ENCODE data around the gene CCDC92.

The CCDC92 gene

DNA sequence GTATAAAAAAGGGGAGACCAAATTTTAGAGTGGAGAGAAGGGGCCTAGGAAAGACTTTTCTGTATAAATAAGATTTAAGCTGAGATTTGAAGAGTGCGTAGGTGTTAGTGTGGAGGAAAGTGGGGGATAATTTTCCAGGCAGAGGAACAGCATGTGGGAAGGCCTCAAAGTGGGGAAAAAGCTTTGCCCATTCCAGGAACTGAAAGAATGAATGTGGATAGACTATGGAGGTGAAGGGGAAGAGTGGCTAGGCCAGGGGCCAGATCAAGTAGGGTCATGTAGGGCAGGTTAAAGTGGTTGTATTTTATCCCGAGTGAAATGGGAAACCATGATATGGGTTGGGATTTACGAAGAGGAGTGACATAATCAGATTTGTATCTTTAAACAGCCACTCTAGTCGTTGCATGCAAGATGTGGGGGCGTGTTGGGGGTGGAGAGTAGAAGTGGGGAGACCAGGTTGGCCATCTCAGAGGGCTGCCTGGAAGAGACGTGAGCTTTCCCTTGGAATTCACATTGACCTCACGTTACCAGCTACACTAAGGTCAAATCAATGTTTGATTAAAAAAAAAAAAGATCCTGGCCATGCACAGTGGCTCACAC, 3.7 kb upstream of the CCDC92 start:
- DNase-seq (ENCODE audit: low spot score) = no peak

DNA sequence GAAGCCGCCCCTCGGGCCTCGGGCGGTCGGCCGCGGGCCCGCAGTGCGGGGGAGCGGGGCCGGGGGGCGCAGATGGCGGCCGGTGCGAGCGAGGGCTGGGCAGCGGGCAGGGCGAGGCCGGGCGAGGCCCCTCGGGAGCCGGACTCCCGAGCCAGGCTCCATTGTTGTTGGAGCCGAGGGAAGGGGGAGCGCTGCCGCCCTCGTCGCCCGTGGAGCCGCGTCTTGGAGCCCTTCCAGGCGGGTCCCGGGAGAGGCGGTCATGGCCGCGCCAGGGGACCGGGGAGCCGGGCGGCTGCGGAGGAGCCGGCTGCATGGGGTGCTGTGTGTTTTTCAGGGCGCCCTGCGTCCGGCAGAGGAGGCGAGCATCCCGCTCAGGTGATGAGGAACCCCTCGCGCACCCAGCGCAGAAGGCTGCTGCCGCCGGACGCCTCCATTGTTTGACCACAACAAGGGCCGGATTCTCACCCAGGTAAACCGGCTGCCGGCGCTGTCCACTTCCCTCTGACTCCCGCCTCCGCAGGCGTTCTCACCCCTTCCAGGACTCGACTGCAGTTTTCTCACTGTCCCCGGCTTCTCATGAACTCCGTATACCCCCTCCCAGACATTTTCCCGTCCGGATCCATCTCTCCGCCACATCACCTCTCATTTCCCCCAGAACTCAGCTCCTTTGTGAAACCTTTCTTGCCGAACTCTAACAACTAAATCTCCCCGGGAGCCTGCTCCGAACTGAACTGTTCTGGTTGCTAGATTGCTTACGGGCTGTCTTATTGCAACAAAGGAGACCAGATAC, 1.1 kb upstream of the CCDC92 start:
- DNase-seq (ENCODE audit: low spot score) = peak; percentile 14

DNA sequence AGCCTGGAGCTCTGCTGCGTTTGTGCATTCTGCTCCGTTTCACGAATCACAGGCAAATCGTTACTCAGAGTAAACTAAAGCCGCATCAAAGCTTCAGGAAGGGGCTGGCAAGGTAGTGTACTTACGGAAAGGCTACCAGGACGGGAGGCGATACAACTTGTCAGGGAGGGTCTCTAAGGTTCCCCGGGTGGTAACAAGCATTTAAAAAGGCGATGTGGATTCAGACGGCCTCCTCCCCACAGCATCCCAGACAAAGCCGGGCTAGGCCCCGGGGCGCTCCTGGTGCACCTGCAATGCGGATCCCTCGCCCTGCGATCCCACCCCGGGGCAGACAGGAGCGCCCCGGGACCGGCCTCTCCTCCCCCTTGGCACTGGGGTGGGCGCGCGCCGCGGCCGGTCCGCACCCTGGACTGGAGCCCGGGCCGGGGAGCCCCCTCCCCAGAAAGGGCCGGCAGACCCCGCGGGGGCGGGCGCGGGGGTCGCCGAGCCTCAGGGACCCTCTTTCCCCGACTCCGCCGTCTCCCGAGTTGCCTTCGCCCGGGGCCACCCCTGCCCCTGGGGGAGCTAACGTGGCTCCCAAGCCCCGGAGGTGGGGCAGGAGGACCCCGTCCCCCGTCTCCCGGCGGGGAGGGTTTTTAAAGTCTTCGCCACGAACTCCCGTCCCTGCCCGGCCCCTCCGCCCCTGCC, 718 bp downstream of the CCDC92 start:
- DNase-seq (ENCODE audit: low spot score) = no peak

DNA sequence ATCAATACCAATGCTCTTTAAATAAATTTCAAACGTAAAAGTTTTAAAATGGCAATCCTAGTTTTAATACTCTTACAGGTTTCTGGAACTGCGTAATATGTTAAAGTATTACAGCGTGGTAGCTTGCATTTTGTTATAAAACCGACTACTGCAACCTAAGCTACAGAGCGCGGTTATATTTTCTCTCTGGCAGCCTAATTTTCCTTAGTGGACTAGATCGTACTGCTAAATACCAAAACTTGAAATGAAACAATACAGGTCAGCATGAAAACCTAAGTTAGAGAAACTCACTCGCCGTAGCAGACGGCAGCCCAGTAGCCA, 1.2 kb downstream of the CCDC92 start:
- no peak for DNase-seq (ENCODE audit: low spot score)

DNA sequence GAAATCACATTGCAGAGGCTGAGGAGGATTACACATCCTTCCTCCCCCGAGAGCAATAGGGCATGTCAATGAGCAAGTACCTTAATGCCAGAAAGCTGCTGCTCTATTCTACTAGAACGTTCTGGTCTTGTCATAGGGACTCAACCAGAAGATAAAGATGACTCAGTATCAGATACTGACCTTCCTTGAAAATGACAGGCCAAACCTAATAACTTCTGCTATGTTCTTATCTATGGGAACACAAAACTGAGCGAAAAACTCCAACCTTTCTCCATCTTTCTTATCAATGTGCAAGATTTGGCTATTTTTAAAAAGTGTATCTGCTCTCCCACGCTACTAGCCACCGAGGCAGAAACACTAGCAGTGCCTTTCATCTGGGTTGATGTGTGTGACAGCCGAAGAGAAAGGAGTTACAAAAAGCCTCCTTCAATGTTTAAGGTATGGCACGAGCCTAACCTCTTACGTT, 5.5 kb downstream of the CCDC92 start:
- DNase-seq (ENCODE audit: low spot score) = no peak

DNA sequence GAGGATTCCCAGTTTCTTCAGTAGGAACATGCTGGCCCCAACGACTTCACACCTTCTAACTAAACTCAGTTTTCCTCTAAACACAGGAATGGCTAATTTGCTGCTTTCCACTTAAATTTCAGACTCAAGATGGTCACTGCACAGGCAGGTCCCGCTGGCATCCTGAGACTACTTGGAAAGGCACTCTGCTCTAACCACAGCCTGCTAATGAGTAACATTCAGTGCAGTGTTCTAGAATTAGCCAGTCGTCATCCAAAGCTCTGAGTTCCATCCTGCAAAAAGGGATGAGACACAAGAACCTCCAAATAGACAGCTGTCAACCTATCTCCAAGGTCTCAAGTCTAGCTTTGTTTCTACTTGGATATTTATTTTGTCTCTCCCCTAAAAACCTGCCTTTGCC, 6.0 kb downstream of the CCDC92 start:
- no peak for DNase-seq (ENCODE audit: low spot score)

DNA sequence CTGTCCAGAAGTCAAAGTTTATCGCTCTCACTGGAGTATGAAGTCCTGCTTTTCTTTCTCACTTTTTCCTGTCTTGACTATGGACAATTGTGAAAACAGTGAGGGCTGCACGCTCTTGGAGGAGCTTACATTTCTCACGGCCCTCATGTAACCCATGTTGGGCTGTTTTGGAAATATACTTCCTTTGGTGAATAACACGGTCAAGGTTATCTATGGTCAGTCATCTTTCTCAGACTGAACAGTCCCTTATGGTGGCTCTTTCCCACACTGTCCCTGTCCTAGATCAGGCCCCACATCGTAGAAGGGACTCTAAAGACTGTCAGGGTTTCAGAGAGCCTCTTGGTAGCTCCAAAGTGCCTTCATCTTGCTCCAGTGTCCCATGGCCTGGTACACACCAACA, 7.2 kb downstream of the CCDC92 start:
- DNase-seq (ENCODE audit: low spot score) = no peak

DNA sequence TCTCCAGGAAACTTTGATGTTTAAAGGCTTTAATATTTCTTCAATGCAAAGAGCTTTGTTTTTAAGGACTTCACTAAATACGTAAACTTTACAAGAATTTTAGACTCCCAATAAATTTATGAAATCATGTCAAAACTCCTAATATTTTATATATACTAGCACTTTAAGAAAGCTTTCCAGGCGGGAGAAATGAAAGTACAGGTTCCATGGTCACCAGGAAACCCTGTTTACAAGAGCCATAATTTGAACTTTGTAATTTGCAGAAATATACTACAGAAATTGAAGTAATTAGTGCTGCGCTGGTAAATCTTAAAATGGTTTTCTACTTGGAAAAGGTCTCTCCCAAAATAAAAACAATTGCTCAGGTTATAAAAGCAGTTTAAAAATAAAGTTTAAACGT, 8.8 kb downstream of the CCDC92 start:
- no peak for DNase-seq (ENCODE audit: low spot score)

DNA sequence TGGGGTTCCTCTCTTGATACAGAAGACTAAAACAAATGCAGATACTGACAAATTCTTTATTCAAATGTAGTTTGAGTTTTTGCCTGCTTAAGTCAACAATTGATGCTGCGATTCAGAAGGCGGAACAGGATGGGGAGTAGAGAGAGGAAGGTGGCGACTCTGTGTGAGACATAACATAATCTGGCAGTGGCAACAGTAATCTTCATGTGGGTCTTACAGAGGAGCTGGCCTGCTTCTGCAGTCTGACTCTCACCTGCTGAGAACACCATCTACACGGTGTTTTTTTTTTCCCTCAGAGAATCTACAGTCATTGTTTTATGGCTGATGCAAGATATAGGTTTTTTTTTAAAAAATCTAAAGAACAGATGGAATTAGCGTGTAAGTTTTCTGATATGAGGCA, 10.1 kb downstream of the CCDC92 start:
- DNase-seq (ENCODE audit: low spot score) = no peak

DNA sequence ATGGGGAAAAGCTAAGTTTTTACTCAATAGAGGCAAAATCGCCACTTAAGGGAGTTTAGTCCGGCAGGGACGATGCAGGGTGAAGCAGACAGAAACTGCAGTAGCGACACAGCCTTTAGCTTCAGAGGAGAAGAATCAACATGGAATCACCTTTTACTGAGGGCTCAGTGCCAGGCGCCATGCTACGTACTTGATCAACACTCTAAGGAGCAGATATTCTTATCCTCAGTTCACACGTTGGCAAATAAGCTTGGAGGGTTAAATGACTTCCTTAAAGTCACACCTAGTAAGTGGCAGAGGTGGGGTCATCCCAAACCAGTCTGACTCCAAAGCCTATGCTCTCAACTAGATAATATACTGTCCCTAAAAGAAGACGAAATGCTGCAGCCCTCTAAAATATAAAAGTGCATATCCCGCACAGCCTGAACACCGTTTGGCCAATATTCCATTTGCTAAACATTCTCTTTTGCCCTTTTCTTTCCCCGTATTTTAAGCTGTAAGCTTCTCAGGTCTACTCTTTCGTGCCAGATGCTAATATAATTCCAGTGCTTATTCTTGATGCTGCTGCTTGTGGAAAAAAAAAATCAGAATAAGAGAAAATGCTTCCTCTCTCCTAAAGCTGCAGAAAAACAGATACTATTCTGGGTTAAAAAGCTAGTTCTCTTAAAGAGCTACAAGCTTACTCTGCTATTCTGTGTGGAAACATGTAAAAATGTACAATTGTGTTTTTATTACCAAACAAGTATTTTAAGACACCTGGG, 10.9 kb downstream of the CCDC92 start:
- no peak for DNase-seq (ENCODE audit: low spot score)

DNA sequence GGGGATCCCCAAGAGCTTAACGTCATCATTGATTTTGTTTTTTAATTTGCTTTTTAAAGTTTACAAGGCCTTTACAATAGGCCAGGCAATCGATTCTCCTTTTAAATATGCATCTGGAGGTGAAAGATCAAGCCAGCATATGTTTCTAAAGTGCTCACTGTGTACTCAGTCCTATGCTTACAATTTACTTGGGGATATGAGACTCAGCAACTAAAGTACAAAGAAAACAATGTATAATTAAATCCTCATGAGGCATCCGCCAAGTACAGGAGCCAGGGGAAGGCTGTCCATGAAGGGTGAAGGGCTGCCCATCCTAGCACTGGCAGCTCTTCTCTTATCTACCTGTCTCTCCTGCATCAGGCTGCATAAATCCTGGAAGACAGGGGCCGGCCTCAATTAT, 11.8 kb downstream of the CCDC92 start:
- no peak for DNase-seq (ENCODE audit: low spot score)

DNA sequence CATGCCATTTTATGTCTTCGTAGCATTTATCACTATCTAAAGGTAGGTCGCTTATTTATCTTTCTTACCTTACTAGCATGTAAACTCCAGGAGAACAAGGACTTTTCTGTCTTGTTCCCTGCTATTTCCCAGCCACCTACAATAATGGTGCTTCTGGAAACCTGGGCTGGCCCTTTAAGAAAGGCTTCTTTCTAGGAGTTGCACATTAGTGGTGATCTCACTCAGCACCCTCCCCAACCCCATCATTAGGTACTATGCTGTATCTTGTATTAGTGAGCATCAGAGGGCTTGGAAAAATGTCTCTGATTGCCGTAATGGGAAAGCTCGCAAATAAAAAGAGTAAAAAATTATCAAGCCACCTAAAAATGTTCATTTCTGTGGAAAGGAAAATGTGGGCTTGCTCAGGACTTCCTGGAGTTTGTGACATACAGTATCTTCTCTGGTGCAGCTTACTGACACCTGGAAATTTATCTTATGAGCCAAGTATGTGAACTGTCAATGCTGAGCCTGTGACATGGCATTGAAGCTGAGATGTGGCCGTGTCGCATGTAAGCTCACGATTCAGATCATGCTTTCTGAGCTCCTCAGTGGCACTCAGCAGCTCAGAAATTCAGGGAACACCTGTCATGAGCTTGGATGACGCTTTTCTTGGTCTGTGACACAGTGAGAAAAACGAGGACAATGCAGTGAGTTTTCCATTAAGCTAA, 12.4 kb downstream of the CCDC92 start:
- no peak for DNase-seq (ENCODE audit: low spot score)

DNA sequence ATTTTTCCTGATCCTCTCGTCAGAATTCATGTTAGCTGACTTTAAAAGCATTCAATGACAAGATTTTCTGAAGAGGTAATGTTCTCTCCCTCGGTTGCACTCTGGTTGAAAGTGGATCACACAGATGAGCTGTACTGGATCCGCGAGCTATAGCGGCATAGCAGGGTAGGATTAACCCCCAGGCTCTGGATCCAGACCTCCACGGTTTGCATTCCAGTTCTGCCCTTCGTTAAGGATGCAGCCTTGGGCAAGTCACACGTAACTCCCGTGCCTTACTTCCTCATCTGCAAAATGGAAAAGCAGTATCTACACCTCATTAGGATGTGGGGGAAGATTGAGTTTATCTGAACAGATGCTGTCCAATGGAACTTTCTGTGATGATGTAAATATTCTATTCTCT, 13.8 kb downstream of the CCDC92 start:
- DNase-seq (ENCODE audit: low spot score) = no peak

DNA sequence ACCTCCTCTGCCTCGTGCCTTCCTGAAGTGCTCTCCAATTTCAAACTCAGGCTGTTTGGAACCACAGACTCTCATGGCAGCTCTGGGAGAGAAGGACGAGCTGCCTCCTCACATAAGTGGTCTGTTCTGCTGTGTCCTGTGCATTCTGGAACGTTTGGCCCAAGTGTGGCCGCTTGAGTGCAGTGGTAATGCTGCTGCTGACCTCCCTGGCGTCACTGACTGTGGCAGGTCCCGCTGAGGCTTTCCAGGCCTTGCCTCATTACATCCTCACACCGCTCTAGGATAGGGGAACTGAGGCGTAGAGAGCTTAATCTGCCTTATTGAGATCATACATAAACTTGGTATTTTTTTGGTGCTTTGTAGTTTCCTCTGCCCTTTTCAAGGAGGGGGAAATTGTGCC, 14.2 kb downstream of the CCDC92 start:
- no peak for DNase-seq (ENCODE audit: low spot score)

DNA sequence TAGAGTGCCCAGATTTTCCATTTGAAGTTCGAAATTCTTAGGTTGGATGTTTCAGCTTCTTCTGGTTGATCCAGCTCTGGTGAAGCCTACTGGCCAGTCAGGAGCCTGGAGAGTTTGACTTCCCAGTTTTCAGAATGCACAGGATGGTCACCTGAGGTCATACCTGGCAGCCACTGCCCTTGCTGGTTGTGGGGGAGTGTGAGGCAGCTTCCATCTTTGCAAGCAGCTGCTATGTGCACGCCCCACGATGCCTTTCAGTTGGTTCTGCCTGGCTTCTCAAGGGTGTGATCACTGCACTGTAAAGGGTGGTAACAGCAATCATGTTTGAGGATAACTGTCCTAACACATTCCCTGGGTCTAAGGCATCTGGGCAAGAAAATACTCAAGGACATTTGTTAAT, 15.4 kb downstream of the CCDC92 start:
- no peak for DNase-seq (ENCODE audit: low spot score)

DNA sequence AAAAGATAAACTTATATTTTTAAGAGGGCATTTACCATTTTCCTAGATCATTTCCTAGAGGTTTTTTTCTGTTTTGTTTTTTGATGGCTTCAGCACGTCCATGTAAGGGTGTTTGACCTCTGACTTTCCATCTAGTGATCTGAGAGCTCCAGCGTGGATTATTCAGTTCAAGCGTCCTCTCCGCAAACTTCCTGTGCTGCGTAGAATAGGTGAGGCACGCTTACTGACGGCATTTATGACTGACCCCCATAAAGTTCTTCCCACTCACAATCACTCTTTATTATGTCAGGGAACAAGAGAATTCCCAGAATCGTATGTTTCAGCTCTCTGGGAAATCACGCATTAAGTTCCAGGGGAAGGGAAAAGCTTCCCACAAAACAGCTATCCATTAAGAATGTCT, 16.4 kb downstream of the CCDC92 start:
- no peak for DNase-seq (ENCODE audit: low spot score)

DNA sequence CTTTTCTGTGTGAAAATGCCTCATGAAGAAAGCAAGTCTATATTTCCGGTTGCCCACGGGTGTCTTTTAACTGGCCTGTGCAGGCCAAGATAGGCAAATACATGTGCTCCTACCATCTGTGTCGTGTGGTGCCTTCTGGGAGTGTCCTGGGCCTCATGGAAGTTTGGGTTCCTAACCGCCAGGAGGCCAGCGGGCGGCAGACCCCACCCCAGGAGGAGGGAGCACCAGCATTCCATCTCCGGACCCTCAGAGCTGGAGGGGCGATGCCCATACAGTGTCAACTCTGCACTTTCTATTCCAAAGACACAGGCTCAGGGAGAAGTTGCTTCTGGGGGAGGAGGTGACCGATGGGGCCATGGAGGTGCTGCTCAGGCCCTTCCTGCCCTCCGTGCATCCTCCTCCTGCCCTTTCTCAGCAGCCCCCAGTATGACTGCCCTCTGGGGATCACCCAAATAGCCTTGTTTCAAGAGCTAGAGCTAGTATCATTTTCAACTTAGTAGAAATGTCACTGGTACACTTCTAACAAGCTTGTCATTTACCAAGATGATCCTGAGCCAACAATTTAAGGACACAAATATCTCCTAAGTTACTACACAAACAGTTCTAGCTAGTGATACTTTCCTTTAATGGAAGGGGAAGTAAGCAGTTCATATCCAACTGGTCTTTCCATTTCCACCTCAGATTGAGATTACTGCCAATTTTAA, 17.8 kb downstream of the CCDC92 start:
- DNase-seq (ENCODE audit: low spot score) = no peak

DNA sequence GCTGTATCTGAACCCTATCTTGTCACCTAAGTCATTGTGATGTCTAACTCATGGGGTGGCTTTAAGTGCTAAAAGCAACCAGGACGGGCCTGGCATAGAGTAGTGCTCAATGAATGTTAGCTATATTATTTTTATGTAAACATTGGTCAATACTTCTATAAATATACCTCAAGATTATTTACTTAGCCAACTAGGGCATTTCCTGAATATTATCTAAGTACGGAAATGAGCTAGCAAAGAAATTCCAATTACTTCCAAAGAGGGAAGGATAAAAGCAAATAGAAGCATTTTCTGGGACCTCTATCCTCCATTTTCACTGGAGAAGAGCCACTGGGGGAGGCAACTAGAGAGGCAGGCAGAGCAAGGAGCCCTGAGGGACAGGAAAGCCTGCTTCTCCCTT, 20.6 kb downstream of the CCDC92 start:
- DNase-seq (ENCODE audit: low spot score) = no peak

DNA sequence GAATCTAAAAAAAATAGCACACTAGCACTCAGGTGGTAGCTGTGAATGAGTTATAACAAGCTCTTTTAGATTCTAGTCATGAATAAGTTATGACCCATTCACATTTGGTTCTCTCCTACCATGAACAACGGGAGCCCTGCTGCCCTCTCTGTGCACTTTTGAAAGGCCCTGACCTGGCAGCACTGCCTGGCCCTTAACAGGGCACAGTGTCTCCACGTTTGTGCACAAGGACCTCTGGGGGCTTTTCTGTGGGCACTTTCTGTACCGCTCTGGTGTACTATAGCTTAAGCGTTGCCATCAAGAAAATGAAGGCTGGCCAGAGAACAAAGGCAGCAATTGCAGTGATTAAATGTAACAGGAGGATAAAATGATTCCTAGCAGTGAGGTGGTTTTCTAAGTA, 21.2 kb downstream of the CCDC92 start:
- DNase-seq (ENCODE audit: low spot score) = no peak

DNA sequence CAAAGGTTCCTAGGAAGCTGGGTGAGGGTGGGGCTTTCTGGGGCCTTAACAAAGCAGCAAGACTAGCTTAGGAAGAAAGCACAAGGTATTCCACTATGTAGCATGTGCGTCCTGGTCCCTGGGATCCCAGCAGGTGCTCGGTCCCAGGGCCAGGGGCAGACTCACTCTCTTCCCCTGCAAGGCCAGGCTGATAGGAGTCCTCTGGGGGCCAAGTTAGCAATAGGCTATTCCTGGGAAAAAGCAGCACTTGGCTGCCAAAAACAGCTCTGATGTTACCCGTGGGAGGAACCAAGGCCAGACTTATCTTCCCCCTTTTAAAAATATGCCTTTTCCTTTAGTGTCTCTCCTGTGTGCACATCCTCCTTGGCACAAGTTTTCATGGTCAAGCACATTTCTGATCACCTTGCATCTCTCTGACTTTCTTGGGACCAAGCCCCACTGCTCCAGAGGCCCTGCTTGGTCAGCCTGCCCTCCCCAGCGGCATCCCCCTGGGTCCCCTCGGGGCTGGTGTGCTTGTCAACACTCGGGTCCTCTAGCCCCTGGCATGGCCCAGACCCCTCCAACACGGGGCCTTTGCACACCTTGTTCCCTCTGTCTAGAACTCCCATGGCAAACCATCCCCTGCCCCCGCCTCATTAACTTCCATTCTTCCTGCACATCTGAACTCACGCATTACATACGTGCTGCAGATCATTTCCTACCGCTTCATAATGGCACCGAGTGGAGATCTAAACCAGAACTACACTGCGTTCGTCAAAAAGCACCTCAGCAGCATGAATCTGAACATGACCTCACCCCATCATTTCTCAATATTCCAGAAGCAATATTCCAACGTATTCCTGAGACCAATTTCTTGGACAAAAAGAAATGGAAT, 21.9 kb downstream of the CCDC92 start:
- no peak for DNase-seq (ENCODE audit: low spot score)

DNA sequence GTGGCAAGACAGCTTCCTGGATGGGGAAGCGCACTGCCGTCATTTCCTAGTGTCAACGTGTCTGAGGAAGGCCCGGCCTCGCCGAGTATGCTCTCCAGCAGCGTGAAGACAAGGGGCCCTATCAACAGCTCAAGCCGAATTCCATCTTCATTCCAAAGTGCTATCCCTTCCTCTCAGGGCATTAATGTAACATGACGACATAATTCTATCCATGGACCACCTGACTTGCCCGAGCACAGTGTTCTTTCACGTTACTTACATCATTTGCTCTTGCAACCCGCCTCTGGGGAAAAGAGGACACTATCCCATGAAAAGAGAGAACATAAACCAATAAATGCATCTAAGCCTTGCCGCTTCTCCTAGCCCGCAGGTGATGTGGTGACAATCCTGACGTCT, 22.9 kb downstream of the CCDC92 start:
- no peak for DNase-seq (ENCODE audit: low spot score)

All from hematopoietic multipotent progenitor cell treated with erythropoietin and hydrocortisone succinate and interleukin-3 and kit ligand, for 15 days (in vitro differentiated cells).